Peyer's patch (tissue), 4 donors: ENCODE measurements around the gene CALR.

ENCODE experiments used
- POLR2A ChIP-seq, 2 donors: fragments of 450-650 bp; IDR thresholded peaks; one replicate each; pipeline ENCODE4 v1.5.1; 2017; ENCODE audit warnings: antibody characterized with exemption in 2 of 2, mild to moderate bottlenecking in 2 of 2, moderate library complexity in 2 of 2
- TF ChIP-seq, protein P1 (sequence below), 6 experiments: fragments of 450-650 bp in 4 of 6; fragments of 200-600 bp in 2 of 6; sonication (generic) in 1 of 6; IDR thresholded peaks; one replicate each; pipeline ENCODE4 v1.5.1; 2017 to 2019; ENCODE audit warnings: antibody characterized with exemption in 6 of 6, mild to moderate bottlenecking in 3 of 6, moderate library complexity in 1 of 6

DNA sequence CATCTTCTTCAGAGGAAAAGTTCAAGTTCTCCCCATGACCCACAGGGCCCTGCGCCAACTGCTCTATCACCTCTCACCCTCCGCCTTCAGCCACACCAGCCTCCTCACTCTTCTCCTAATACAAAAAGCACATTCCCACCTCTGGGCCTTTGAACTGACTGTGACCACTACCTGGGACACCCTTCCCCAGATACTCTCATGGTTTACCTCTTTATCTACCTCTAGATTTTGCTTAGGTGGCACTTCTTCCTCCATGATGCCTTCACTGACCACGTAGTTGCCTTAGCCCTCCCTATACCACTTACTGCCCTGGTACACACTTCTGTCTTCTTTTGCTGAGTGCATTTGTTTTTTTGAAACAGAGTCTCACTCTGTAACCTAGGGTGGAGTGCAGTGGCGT, 15.4 kb upstream of the CALR start:
- TF ChIP-seq, protein P1, sequence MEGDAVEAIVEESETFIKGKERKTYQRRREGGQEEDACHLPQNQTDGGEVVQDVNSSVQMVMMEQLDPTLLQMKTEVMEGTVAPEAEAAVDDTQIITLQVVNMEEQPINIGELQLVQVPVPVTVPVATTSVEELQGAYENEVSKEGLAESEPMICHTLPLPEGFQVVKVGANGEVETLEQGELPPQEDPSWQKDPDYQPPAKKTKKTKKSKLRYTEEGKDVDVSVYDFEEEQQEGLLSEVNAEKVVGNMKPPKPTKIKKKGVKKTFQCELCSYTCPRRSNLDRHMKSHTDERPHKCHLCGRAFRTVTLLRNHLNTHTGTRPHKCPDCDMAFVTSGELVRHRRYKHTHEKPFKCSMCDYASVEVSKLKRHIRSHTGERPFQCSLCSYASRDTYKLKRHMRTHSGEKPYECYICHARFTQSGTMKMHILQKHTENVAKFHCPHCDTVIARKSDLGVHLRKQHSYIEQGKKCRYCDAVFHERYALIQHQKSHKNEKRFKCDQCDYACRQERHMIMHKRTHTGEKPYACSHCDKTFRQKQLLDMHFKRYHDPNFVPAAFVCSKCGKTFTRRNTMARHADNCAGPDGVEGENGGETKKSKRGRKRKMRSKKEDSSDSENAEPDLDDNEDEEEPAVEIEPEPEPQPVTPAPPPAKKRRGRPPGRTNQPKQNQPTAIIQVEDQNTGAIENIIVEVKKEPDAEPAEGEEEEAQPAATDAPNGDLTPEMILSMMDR (IDR thresholded peaks at IDR 0.05): no peak
- no peak for TF ChIP-seq POLR2A (IDR thresholded peaks at IDR 0.05)
